Naive thymus-derived CD4-positive, alpha-beta T cell (primary cell): ENCODE data around the gene TRIM26. TPM values are rescaled to one million over a fixed set of nuclear protein-coding genes. Genes with fewer than 3 reads are reported as not detected.
"Not testable (repeated sequence)": the region's sequence is repeated elsewhere in the genome, so short reads cannot be mapped to it uniquely, and the experiment has no call there.

Source experiments
- ATAC-seq: fragments of 150-1000 bp; cut with Tn5 transposase; 2 replicates; pipeline ENCODE4 v1.10.0; 2021; ENCODE audit warnings: mild to moderate bottlenecking, moderate library complexity
- CTCF ChIA-PET: fragments of 350-600 bp; sonication (Branson Sonifier 250); formaldehyde crosslinking; loops from one replicate; lab custom pipeline; 2021; ENCODE audit warnings: antibody characterized with exemption; lab: Charles Lee
- POLR2A ChIA-PET: fragments of 350-600 bp; sonication (Branson Sonifier 250); formaldehyde crosslinking; loops from one replicate; lab custom pipeline; 2021; ENCODE audit warnings: antibody characterized with exemption, inconsistent platforms; lab: Charles Lee
- DNase-seq, 9 donors: peaks; one replicate each; pipeline versions ENCODE4 v3.0.0 to v3.0.0-alpha.2; 2020 to 2022; ENCODE audit warnings: mixed read lengths in 1 of 9
- H3K27ac ChIP-seq: one replicate; pipeline ENCODE4 v1.7.0; 2013; ENCODE audit warnings: mild to moderate bottlenecking, low read depth, low read length, moderate library complexity
- H3K27me3 ChIP-seq, 2 donors: one replicate each; pipeline ENCODE4 v1.7.0; 2013; ENCODE audit warnings: low read length in 2 of 2, mild to moderate bottlenecking in 2 of 2, moderate library complexity in 2 of 2; ENCODE audit not compliant: control insufficient read depth in 2 of 2, insufficient read depth in 2 of 2
- H3K36me3 ChIP-seq, 3 experiments: 1 replicate in 2 of 3; 2 replicates in 1 of 3; pipeline ENCODE4 v1.7.0; 2013; ENCODE audit warnings: low read length in 3 of 3, mild to moderate bottlenecking in 3 of 3, moderate library complexity in 1 of 3; ENCODE audit not compliant: insufficient read depth in 3 of 3, control insufficient read depth in 2 of 3
- H3K4me1 ChIP-seq, 2 donors: one replicate each; pipeline ENCODE4 v1.7.0; 2013; ENCODE audit warnings: low read length in 2 of 2, mild to moderate bottlenecking in 2 of 2, moderate library complexity in 1 of 2; ENCODE audit not compliant: control insufficient read depth in 2 of 2, insufficient read depth in 2 of 2
- H3K4me3 ChIP-seq: 2 replicates; pipeline ENCODE4 v1.7.0; 2013; ENCODE audit warnings: mild to moderate bottlenecking, low read length
- H3K9me3 ChIP-seq, 3 experiments: 1 replicate in 2 of 3; 2 replicates in 1 of 3; pipeline ENCODE4 v1.7.0; 2013; ENCODE audit warnings: low read length in 3 of 3; ENCODE audit not compliant: control insufficient read depth in 2 of 3
- H3K27ac Mint-ChIP-seq, 9 donors: one replicate each; pipeline ENCODE4 v1.8.0; 2020 to 2022; ENCODE audit warnings: mixed read lengths in 9 of 9, mild to moderate bottlenecking in 8 of 9, moderate library complexity in 5 of 9, inconsistent platforms in 2 of 9
- H3K27me3 Mint-ChIP-seq, 5 donors: one replicate each; pipeline ENCODE4 v1.8.0; 2021 to 2022; ENCODE audit warnings: mixed read lengths in 5 of 5, mild to moderate bottlenecking in 1 of 5
- H3K36me3 Mint-ChIP-seq, 5 donors: one replicate each; pipeline ENCODE4 v1.8.0; 2020 to 2022; ENCODE audit warnings: mixed read lengths in 5 of 5, mild to moderate bottlenecking in 3 of 5, inconsistent platforms in 1 of 5
- H3K4me1 Mint-ChIP-seq, 7 donors: one replicate each; pipeline ENCODE4 v1.8.0; 2020 to 2022; ENCODE audit warnings: mixed read lengths in 7 of 7, mild to moderate bottlenecking in 3 of 7, inconsistent platforms in 1 of 7
- H3K4me3 Mint-ChIP-seq, 10 donors: one replicate each; pipeline ENCODE4 v1.8.0; 2020 to 2022; ENCODE audit warnings: mild to moderate bottlenecking in 10 of 10, mixed read lengths in 10 of 10, moderate library complexity in 6 of 10, inconsistent platforms in 2 of 10
- H3K9me3 Mint-ChIP-seq, 11 donors: one replicate each; pipeline ENCODE4 v1.8.0; 2020 to 2022; ENCODE audit warnings: mixed read lengths in 11 of 11, mild to moderate bottlenecking in 4 of 11, inconsistent platforms in 1 of 11, moderate library complexity in 1 of 11
- intact Hi-C, 2 donors: fragments of 100-400 bp; cut with micrococcal nuclease; formaldehyde crosslinking; loops; one replicate each; pipeline ENCODE4 v1.15.1; 2023
- polyA plus RNA-seq, 2 donors: library from polyadenylated mRNA; unstranded; fragments of 300-500 nt; fragmentation: Illumina TruSeq; gene quantifications; one replicate each; pipeline ENCODE4 v1.2.3, GENCODE V29; 2021
- total RNA-seq, 6 experiments: library from RNA in 5 of 6; stranded (reverse) in 5 of 6; gene quantifications; 1 replicate in 5 of 6; 2 replicates in 1 of 6; pipeline ENCODE4 v1.2.3 and lab custom pipeline; 2021 to 2026

Gene TRIM26
- total and polyA plus RNA-seq, 7 experiments from 2014 or later, result 23.0 to 73.1 (median 47.6) TPM

- peaks cover 0 to 32% (median 4%) of the 10 kb centered on the region in 7 donors for H3K4me1 Mint-ChIP-seq
- peak overlapping the region in 6 of 10 donors; percentile 16 to 70 (median 48) for H3K4me3 Mint-ChIP-seq
- H3K4me3 ChIP-seq, result no peak overlapping the region
- intact Hi-C loops, result loop anchor here (2.0 kb wide), 1 partner anchor 323 kb away; no protein-coding TSS in a partner anchor
- ChIA-PET POLR2A (no interaction called here), CTCF (no interaction called here)
- H3K27me3 ChIP-seq, result peaks cover 12 to 13% of the 10 kb centered on the region in 2 donors
- no peaks in the 10 kb centered on the region for H3K9me3 Mint-ChIP-seq
- no peak overlapping the region for H3K27ac Mint-ChIP-seq
- no peaks in the 10 kb centered on the region for H3K36me3 ChIP-seq
- peaks cover 0 to 3% of the 10 kb centered on the region in 2 donors for H3K4me1 ChIP-seq
- peaks cover 61 to 78% (median 74%) of the 10 kb centered on the region in 5 donors for H3K27me3 Mint-ChIP-seq
- H3K36me3 Mint-ChIP-seq, result no peaks in the 10 kb centered on the region
- H3K27ac ChIP-seq, result no peak overlapping the region
- ATAC-seq (no peak), DNase-seq (peak in 1 of 9 donors; percentile 8)
- no peaks in the 10 kb centered on the region for H3K9me3 ChIP-seq
Measured at GRCh38 chr6:30171677-30172471, 41.3 kb downstream of the TRIM26 start.

DNA sequence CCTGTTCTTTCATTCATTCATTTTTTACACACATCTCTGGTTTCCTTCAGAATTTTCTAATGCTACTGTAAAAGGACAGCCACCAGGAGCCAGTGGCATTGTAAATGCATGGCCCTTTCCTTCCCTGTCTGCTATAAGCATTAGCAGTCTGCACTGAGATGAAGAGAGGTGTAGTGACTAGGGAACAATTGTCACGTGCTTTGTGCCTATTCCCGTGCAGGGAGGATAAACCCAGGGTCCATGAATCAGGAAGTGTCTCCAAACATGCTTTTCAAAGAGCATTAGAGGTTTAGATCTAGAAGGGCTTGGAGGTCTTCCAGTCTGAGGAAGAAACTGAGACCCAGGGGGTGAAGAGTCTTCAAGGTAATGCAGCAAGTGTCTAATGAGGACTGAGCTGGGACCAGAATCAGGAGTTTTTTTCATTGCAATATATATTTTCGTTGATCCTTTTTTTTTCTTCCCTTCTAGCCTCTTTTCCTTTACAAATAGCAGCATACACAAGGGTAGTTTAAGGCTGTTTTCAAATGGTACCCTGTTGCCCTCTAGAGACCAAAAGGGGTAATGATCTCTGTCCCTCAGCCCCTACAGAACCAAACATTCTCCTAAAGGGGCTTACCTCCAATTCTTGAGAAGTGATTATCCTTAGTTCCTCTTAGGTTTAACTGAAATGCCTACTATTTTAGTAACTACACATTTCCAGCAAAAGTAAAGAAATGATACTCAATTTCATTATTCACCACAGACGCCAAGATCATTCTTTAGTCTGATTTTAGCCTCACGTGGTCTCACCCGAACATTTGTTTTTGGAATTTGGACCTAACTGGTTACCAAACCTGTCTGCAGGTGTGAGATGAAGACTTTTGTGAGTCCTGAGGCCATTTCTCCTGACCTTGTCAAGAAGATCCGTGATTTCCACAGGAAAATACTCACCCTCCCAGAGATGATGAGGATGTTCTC lies 43.3 kb downstream of the TRIM26 start:
- Mint-ChIP-seq H3K4me3 (no peak overlapping the region), H3K27ac (no peak overlapping the region), H3K4me1 (peaks cover 0 to 37% (median 4%) of the 10 kb centered on the region in 7 donors), H3K36me3 (no peaks in the 10 kb centered on the region), H3K27me3 (peaks cover 42 to 65% (median 57%) of the 10 kb centered on the region in 5 donors), H3K9me3 (no peaks in the 10 kb centered on the region)
- H3K27me3 ChIP-seq, result peaks cover 9 to 12% of the 10 kb centered on the region in 2 donors
- DNase-seq (peak in 5 of 9 donors; percentile 23 to 44 (median 34)), ATAC-seq (peak; percentile 81)
- CTCF ChIA-PET, result interaction anchor here (0.8 kb wide), 1 partner anchor 67 kb away, joined by 3 read pairs; no protein-coding TSS in a partner anchor
- no peaks in the 10 kb centered on the region for H3K36me3 ChIP-seq
- intact Hi-C loops, result loop anchor here (1.0 to 2.0 kb wide), 3 partner anchors 39 to 321 kb away; no protein-coding TSS in a partner anchor
- H3K27ac ChIP-seq, result no peak overlapping the region
- H3K4me1 ChIP-seq, result peaks cover 0 to 3% of the 10 kb centered on the region in 2 donors
- no peaks in the 10 kb centered on the region for H3K9me3 ChIP-seq
- no peak overlapping the region for H3K4me3 ChIP-seq
- POLR2A ChIA-PET, result no interaction called here

DNA sequence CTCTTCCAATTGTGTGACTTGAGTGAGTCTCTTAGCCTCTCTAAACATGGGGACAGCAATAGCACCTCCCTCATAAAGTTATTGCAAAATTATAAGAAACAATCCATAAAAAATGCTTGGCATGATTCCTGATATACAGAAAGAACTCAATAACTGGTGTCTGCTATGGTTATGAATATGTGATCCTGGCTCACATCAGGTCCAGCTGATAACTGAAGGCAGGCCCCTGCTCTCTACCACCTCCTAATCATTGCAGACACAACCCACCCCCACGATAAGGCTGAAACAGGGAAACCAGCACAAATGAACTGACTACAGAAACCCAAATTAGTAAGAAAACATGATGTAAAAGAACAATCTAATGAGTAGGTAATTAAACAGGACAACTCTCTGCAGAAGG lies 44.5 kb downstream of the TRIM26 start:
- H3K36me3 ChIP-seq, result no peaks in the 10 kb centered on the region
- no peak overlapping the region for H3K27ac Mint-ChIP-seq
- POLR2A ChIA-PET, result no interaction called here
- no peak for DNase-seq
- H3K27me3 Mint-ChIP-seq, result peaks cover 32 to 58% (median 48%) of the 10 kb centered on the region in 5 donors
- peaks cover 0 to 3% of the 10 kb centered on the region in 2 donors for H3K4me1 ChIP-seq
- peaks cover 0 to 46% (median 4%) of the 10 kb centered on the region in 7 donors for H3K4me1 Mint-ChIP-seq
- CTCF ChIA-PET, result interaction anchor here (1.1 to 1.8 kb wide), 3 partner anchors 35 to 65 kb away, joined by 3 to 9 read pairs (median 3); no protein-coding TSS in a partner anchor
- peaks cover 9 to 12% of the 10 kb centered on the region in 2 donors for H3K27me3 ChIP-seq
- H3K4me3 Mint-ChIP-seq, result no peak overlapping the region
- H3K36me3 Mint-ChIP-seq, result no peaks in the 10 kb centered on the region
- H3K4me3 ChIP-seq, result no peak overlapping the region
- intact Hi-C loops, result no loop called here
- H3K9me3 Mint-ChIP-seq, result no peaks in the 10 kb centered on the region
- no peak for ATAC-seq
- H3K27ac ChIP-seq, result no peak overlapping the region
- H3K9me3 ChIP-seq, result no peaks in the 10 kb centered on the region

GRCh38 chr6:30167101-30167500 lies 46.1 kb downstream of the TRIM26 start:
- no peak overlapping the region for H3K27ac ChIP-seq
- ATAC-seq, result no peak
- ChIA-PET CTCF (interaction anchor here (1.8 kb wide), 1 partner anchor 63 kb away, joined by 9 read pairs; no protein-coding TSS in a partner anchor), POLR2A (no interaction called here)
- peaks cover 0 to 2% of the 10 kb centered on the region in 2 donors for H3K4me1 ChIP-seq
- peaks cover 9 to 12% of the 10 kb centered on the region in 2 donors for H3K27me3 ChIP-seq
- H3K9me3 ChIP-seq, result no peaks in the 10 kb centered on the region
- no peaks in the 10 kb centered on the region for H3K36me3 ChIP-seq
- H3K9me3 Mint-ChIP-seq, result no peaks in the 10 kb centered on the region
- no peak overlapping the region for H3K4me3 ChIP-seq
- DNase-seq, result peak in 2 of 9 donors; percentile 8 to 38
- no peaks in the 10 kb centered on the region for H3K36me3 Mint-ChIP-seq
- peak overlapping the region in 1 of 9 donors; percentile 23 for H3K27ac Mint-ChIP-seq
- H3K27me3 Mint-ChIP-seq, result peaks cover 19 to 44% (median 34%) of the 10 kb centered on the region in 5 donors
- H3K4me3 Mint-ChIP-seq, result peak overlapping the region in 1 of 10 donors; percentile 18
- H3K4me1 Mint-ChIP-seq, result peaks cover 2 to 60% (median 15%) of the 10 kb centered on the region in 7 donors
- intact Hi-C loops, result no loop called here

GRCh38 chr6:30165238-30165637 lies 48.0 kb downstream of the TRIM26 start:
- Mint-ChIP-seq H3K27me3 (peaks cover 2 to 29% (median 21%) of the 10 kb centered on the region in 5 donors), H3K4me1 (peaks cover 2 to 59% (median 13%) of the 10 kb centered on the region in 7 donors)
- H3K27ac ChIP-seq, DNase-seq, H3K9me3 ChIP-seq, H3K9me3 Mint-ChIP-seq, H3K4me3 Mint-ChIP-seq, CTCF ChIA-PET, H3K4me1 ChIP-seq, H3K27ac Mint-ChIP-seq, POLR2A ChIA-PET, H3K27me3 ChIP-seq, H3K4me3 ChIP-seq, H3K36me3 ChIP-seq, H3K36me3 Mint-ChIP-seq, ATAC-seq, intact Hi-C loops: not testable (repeated sequence)

DNA sequence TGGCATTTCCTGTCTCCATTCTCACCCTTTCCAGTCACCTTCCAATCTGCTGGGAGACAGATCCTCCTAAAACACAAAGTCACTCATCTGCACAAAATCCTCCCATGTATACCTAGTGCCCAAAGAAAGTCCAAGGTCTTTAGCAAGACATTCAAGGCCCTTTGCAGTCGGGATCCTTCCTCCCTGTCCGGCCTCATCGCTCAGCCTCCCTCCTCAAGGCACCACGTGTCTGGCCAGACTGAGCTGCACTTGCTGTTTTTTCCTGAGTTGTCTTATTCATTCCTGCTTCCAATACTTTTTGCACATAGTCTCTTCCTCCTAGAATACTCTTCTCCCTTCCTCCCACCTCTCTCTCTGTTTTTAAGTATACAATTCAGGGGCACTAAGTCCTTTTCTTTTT lies 48.5 kb downstream of the TRIM26 start:
- Histone ChIP-seq H3K4me3 (no peak overlapping the region), H3K9me3 (no peaks in the 10 kb centered on the region), H3K27me3 (peaks cover 0 to 3% of the 10 kb centered on the region in 2 donors), H3K27ac (no peak overlapping the region), H3K36me3 (no peaks in the 10 kb centered on the region), H3K4me1 (no peaks in the 10 kb centered on the region)
- ChIA-PET POLR2A (no interaction called here), CTCF (no interaction called here)
- intact Hi-C loops, result no loop called here
- no peaks in the 10 kb centered on the region for H3K9me3 Mint-ChIP-seq
- no peaks in the 10 kb centered on the region for H3K36me3 Mint-ChIP-seq
- H3K4me1 Mint-ChIP-seq, result peaks cover 2 to 55% (median 12%) of the 10 kb centered on the region in 7 donors
- peaks cover 0 to 23% (median 21%) of the 10 kb centered on the region in 5 donors for H3K27me3 Mint-ChIP-seq
- no peak overlapping the region for H3K4me3 Mint-ChIP-seq
- H3K27ac Mint-ChIP-seq, result no peak overlapping the region
- DNase-seq, result no peak
- ATAC-seq, result no peak
